ENCODE results near the gene AAGAB.
"Not testable (repeated sequence)": the region's sequence is repeated elsewhere in the genome, so short reads cannot be mapped to it uniquely, and the experiment has no call there.

The AAGAB gene

DNA sequence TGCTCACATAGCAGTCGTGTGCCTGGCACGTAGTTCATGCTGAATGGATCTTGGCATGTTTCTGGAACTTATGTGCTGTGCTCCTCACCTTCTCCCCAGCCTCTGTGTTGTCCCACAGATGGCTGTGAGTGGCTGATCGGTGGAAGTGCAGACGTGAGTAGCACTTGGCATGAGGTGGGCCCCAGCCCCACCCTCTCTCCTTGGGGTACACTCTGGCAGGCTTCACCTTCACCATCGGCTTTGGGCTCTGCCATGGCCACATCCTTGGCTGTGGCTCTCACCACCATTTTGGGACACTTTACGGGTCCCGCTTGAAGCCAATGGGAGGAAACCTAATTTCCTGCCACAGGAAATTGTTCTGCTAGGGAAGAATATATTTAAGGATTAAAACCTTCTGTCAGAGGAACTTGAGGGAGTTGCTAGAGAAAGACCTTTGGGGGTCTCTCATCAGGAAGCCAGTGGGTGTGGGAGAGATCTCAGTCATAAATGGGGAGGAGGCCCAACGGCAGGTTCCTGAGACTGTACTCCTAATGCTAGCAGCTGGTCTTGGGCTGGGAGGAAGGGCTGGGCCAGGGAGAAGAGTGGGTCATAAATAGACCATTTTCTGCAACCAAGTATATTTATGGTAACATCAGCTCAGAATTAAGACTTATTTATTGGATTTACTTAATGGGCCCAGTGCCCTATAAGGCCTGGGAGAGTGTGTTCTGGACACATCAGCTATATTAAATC is 96.8 kb downstream of the AAGAB start:
- DNase-seq (ENCODE audit: low read depth), result no peak
- TF ChIP-seq, protein P1, sequence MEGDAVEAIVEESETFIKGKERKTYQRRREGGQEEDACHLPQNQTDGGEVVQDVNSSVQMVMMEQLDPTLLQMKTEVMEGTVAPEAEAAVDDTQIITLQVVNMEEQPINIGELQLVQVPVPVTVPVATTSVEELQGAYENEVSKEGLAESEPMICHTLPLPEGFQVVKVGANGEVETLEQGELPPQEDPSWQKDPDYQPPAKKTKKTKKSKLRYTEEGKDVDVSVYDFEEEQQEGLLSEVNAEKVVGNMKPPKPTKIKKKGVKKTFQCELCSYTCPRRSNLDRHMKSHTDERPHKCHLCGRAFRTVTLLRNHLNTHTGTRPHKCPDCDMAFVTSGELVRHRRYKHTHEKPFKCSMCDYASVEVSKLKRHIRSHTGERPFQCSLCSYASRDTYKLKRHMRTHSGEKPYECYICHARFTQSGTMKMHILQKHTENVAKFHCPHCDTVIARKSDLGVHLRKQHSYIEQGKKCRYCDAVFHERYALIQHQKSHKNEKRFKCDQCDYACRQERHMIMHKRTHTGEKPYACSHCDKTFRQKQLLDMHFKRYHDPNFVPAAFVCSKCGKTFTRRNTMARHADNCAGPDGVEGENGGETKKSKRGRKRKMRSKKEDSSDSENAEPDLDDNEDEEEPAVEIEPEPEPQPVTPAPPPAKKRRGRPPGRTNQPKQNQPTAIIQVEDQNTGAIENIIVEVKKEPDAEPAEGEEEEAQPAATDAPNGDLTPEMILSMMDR (conservative IDR thresholded peaks at IDR 0.05; ENCODE audit: control insufficient read depth, insufficient read depth, low read depth, low read length), result no peak
- no peak overlapping the region for H3K4me3 ChIP-seq (ENCODE audit: control insufficient read depth, low read depth, low read length)

DNA sequence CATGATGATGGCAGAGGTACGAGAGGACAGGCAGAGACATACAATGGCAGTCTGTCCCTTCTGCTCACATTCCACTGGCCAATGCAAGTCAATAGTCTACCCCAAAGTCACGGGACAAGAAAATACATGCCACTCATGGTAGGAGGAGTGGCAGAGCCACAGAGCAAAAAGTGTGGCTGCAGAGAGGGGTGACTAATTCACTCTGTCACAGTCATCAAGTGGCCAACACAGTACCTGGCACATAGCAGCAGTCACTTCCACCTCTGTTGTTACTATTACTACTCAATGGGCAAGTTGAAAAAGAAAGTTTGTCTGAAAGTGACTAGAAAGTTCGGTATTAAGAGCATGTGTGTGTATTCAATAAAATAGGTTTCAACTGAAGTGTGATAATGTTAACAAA is 97.6 kb downstream of the AAGAB start:
- no peak for DNase-seq (ENCODE audit: low read depth)

DNA sequence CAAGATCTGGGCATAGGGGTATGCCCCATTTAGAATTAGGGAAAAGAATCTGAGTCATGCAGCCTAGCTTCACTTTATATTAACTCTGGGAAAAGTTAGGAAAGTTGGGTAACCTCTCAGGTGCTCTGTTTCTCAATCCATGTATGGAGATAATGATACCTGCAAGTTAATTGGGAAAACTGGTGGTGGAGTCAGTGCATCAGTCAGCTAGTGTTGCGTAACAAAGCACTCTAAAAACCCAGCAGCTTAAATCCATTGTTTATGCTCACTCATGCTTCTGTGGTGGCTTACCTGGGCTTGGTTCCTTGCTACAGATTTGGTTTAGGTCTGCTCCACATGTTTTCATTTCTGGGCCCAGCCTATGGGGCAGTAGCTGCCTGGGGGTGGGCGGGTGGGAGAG is 98.0 kb downstream of the AAGAB start:
- DNase-seq (ENCODE audit: low read depth), result no peak
- TF ChIP-seq, protein P1 (conservative IDR thresholded peaks at IDR 0.05; ENCODE audit: control insufficient read depth, insufficient read depth, low read depth, low read length), result no peak

More for the DNA sequence above, 97.6 kb downstream of the AAGAB start:
- TF ChIP-seq, protein P1 (conservative IDR thresholded peaks at IDR 0.05; ENCODE audit: control insufficient read depth, insufficient read depth, low read depth, low read length), result no peak
- H3K4me3 ChIP-seq (ENCODE audit: control insufficient read depth, low read depth, low read length), result no peak overlapping the region

DNA sequence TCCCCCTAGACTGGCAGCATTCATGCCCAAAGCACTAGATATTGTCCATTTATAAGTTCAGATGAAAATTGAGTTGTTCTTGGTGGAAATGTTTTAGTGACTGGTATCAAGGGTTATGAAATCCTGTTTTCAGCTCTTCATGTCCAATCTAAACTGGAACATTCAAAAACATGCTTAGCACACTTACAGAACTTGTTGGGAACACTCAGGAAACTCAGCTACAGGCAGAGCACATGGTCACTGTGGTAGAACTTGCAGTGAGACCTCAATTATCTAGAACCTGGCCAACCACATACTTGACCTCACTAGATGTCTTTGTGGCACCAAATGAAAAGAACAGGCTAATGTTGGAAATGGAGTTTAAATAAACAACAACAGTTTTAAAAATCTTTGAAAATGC is 100.2 kb downstream of the AAGAB start:
- H3K4me3 ChIP-seq (ENCODE audit: control insufficient read depth, low read depth, low read length), result no peak overlapping the region
- TF ChIP-seq, protein P1 (conservative IDR thresholded peaks at IDR 0.05; ENCODE audit: control insufficient read depth, insufficient read depth, low read depth, low read length), result no peak
- DNase-seq (ENCODE audit: low read depth), result no peak

More for the DNA sequence above, 98.0 kb downstream of the AAGAB start:
- no peak overlapping the region for H3K4me3 ChIP-seq (ENCODE audit: control insufficient read depth, low read depth, low read length)

DNA sequence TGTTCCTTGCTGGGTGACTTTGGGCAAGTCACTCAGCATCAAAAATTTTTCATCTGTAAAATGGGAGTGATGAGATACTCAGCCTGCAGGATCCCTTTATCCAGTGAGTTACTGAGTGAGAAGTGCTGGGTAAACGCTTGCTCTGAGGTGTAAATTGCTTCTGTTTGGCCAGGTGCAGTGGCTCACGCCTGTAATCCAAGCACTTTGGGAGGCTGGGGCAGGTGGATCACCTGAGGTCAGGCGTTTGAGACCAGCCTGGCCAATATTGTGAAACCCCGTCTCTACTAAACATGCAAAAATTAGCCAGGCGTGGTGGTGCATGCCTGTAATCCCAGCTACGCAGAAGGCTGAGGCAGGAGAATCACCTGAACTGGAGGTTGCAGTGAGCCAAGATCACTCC is 101.4 kb downstream of the AAGAB start:
- DNase-seq (ENCODE audit: low read depth); H3K4me3 ChIP-seq (ENCODE audit: control insufficient read depth, low read depth, low read length): not testable (repeated sequence)

DNA sequence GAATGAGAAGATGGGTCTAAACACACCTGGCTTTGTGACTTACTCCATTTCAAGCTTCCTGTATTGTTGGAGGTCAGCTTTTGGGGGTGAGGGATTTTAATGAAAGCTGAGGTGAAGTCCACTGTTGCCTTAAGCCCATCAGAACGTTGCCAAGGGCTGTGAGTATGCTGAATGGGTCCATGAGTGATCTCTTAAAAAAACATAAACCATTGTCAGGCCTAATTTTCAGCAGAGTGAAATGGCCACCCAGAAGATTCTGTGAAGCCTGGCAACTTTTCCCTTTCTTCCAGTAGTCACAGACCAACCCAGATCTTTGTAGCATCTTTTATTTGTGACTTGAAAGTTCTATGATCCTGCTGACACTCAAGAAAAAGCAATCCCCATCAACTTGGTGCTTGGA is 102.0 kb downstream of the AAGAB start:
- no peak overlapping the region for H3K4me3 ChIP-seq (ENCODE audit: control insufficient read depth, low read depth, low read length)
- TF ChIP-seq, protein P1 (conservative IDR thresholded peaks at IDR 0.05; ENCODE audit: control insufficient read depth, insufficient read depth, low read depth, low read length), result no peak
- no peak for DNase-seq (ENCODE audit: low read depth)

Measured in fibroblast of mammary gland (primary cell).